SKM-1 treated with dmso at 0.1 percent for 144 hours (cell line): ENCODE measurements around the gene CRTC2.
A peak's percentile ranks its signal among the peaks of the same experiment; 100 is the strongest.

Experiments used
- DNase-seq: peaks from one replicate; lab custom pipeline; 2025; ENCODE audit not compliant: unreplicated experiment; lab: John Stamatoyannopoulos, UW

CRTC2 gene

GRCh38 chr1:153973525-153973924 lies 15.1 kb upstream of the CRTC2 start:
- DNase-seq, result no peak

- DNase-seq, result no peak
Measured at GRCh38 chr1:153973071-153973470, 14.7 kb upstream of the CRTC2 start.

DNA sequence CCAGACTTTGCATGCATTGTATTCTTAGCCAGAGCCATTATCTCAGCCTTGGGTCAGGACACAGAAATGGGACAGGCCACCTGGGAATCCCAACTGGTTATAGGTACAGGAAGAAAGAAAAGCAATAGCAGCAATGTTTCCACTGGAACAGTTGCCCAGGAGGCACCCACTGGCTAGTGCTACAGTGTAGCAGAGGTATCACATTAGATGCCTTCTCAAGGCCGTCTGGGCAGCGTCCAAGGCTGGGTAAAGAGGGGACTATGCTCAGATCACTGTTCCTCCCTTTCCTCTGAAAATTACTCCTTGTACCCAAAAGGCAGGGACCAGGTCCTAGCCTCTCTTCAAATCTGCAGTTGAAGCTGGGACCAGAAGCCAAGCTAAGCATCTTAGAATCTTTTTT lies 11.9 kb upstream of the CRTC2 start:
- no peak for DNase-seq

DNA sequence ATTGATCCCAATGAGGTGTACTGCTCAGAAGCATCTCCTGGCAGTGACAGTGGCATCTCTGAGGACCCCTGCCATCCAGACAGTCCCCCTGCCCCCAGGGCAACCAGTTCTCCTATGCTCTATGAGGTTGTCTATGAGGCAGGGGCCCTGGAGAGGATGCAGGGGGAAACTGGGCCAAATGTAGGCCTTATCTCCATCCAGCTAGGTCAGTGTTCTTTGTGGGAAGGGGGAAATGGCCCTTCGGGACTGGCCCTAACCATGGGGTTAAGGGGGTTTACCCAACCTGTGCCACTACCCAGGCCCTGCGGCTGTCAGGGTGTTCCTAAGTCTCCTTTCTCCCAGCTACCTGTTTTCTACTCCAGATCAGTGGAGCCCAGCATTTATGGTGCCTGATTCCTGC lies 10.6 kb upstream of the CRTC2 start:
- no peak for DNase-seq

- DNase-seq, result no peak
Measured at GRCh38 chr1:153968408-153968807, 10.0 kb upstream of the CRTC2 start.

GRCh38 chr1:153968000-153968363 lies 9.6 kb upstream of the CRTC2 start:
- no peak for DNase-seq

DNA sequence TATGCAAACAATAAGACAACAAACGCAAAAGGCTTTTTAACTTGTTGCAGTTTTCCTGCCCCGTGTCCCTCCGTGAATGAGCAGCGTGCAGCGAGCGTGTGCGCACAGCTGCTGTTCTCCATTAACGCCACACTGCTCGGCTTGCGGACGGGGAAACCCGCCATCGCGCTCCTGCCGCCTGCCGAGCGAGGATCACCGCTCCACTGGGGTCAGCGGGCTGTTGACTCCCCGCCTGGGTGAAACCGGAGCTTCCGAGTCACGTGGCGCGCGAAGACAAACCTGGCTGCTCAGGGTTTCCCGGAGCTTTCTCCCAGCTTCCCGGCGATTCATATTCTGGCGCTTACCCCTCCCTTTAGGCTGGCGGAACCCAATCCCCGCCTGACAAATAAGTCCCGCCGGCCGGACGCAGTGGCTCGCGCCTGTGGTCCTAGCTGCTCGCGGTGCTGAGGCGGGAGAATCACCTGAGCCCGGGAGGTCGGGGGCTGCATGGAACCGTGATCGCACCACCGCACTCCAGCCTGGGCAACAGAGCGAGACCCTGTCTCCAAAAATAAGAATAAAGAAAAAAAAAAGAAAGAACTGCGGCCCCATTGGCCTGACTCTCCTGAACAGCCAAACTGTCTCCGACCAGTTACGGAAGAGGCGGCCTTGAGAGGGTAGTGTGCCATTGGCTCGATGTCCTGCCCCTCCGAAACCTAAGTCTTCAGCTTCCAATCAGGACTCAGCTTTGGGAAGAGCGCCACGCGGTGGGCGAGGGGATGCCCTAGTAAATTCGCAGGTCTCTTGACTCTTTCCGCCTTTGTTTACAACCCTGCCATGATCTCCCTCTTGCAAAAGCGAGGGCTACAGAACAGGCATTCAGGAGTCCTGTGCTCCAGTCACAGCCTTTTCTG lies 8.9 kb upstream of the CRTC2 start, which contains the start of gene CREB3L4:
Gene CREB3L4 (plus strand): TSS at position 796 of the 893 bp plus-strand sequence. CDS start 624 bp downstream, outside the sequence.
- peak; percentile 100 for DNase-seq

GRCh38 chr1:153963850-153964331 lies 5.5 kb upstream of the CRTC2 start:
- DNase-seq, result no peak

DNA sequence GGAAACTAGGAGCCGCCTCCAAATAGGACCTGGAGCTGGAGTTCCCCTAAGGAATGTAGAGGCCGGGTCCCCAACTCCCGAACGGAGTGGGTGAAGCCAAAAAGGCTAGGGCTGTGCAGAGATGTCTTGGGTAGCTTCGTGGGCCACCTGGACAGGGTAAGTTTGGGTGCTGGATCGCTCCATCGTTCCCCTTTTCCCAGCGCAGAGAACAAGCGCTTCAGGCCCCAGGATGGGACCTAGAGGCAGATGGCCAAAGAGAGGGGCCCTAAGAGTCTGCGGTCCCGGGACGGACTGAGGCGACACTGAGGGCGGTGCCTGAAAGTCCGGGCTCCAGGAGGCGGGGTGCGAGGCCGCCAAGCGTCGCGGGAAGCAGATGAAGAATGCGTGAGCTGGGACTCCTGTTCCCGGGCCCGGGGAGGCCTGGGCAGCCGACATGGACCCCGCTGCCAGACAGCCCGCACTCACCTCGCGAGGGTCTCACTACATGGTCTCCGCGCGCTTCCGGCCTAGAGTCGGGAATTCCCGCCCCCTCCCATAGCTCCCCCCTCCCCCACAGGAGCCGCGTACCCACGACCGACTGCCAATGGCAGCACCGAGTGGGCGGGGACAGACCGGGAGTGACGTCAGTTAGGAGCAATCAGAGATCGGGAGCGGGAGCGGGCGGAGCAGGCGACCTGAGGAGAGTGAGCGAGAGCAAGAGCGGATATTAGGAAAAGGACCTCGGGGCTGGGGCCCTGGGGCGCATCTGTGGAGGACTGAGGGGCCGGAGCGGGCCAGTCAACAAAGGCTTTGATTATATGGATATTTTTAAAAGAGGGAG lies 4.8 kb upstream of the CRTC2 start, which contains the start of gene SLC39A1:
Gene SLC39A1 (minus strand): TSS at position 508 of the 820 bp plus-strand sequence. CDS start 822 bp downstream, outside the sequence.
- peak; percentile 98 for DNase-seq

GRCh38 chr1:153962088-153963029 lies 3.9 kb upstream of the CRTC2 start:
- DNase-seq, result peak; percentile 56

DNA sequence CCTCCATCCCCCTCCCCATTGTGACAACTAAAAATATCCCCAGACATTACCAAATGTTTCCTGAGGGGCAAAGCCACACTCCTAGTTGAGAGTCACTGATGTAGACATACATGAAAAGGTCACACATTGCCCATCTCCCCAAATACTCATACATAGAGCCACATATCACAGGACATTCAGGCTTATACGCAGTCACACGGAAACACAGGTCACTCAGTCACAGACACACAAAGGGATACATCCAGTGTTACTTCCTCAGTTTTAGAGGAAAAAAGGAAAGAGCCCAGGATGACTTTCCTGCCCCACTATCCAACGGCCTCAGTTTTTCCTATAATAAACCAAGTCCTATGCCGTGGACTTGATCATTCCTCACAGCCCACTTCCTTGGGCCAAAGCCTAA lies 3.0 kb upstream of the CRTC2 start:
- no peak for DNase-seq

GRCh38 chr1:153960206-153960605 lies 1.8 kb upstream of the CRTC2 start:
- DNase-seq, result no peak

- DNase-seq, result no peak
Measured at GRCh38 chr1:153959454-153959853, 1.0 kb upstream of the CRTC2 start.

GRCh38 chr1:153958961-153959260 lies 499 bp upstream of the CRTC2 start:
- no peak for DNase-seq

DNA sequence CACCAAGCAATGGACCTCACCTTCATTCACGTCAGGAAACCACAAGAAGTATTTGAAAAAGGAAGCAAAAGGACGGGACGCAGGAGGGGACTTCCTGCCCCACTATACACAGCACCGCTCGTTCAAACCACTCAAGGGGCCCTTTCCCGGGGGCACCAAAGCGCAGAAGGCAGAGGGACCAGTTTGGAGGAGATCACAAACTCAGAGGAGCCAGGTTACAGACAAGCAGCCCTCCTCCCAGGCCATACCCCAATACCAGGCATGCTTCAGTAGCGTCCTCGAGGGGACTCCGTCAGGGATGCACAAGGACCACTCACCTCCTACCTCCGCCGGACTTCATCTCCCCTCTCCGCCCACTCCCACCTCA lies 685 bp downstream of the CRTC2 start:
- no peak for DNase-seq

- no peak for DNase-seq
Measured at GRCh38 chr1:153956997-153957715, 1.3 kb downstream of the CRTC2 start.

DNA sequence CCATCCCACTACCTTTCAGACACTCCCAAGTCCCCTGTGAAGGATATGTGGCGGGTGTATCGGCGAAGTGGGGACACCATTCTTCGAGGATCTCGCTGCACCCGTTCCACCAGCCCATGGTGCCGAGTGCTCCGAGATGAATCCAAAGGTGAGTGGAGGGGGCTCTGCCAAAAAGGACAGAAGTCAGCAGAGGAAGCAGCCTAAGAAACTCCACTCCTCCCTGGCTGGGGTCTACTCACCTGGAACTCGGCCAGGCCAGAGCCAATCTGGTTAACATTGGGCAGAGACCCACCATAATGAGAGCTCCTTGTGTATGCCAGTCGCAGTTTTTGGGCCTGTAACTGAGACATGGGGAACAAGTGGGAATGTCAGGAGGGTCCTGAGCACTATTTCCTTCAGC lies 3.6 kb downstream of the CRTC2 start:
- no peak for DNase-seq

DNA sequence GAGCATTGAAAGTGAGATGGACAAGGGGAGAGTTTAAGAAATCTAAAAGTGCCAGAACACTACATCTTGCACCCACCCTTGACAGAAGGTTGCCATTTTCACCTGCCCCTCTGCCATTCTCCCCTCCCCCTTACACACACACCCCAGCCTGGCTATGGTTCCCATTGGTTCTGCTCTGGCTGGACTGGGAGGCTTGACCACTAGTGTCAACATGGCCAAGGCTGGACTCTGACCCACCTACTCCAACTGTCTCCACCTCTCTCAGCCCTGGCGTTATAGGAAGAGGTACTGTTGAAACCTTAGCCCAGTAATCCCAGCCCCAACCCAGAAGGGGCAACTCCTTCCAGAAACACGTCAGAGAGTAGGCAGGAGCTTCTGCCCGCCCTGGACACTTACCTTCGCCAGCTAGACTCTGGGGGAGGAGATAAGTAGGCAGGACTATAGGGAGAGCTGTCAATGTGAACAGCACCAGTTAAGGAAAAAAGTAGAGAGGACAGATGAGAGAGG lies 4.5 kb downstream of the CRTC2 start:
- no peak for DNase-seq

- DNase-seq, result no peak
Measured at GRCh38 chr1:153951801-153952200, 6.6 kb downstream of the CRTC2 start.

- no peak for DNase-seq
Measured at GRCh38 chr1:153951183-153951582, 7.2 kb downstream of the CRTC2 start.
